HPDE6-E6E7 (cell line): ENCODE data around the gene MDGA2.
A peak's percentile ranks its signal among the peaks of the same experiment; 100 is the strongest.
"Not testable (repeated sequence)": the region's sequence is repeated elsewhere in the genome, so short reads cannot be mapped to it uniquely, and the experiment has no call there.

Source experiments
- DNase-seq: peaks from one replicate; pipeline ENCODE4 v3.0.0; 2011; ENCODE audit warnings: missing footprints; ENCODE audit errors: extremely low spot score

Gene MDGA2

DNA sequence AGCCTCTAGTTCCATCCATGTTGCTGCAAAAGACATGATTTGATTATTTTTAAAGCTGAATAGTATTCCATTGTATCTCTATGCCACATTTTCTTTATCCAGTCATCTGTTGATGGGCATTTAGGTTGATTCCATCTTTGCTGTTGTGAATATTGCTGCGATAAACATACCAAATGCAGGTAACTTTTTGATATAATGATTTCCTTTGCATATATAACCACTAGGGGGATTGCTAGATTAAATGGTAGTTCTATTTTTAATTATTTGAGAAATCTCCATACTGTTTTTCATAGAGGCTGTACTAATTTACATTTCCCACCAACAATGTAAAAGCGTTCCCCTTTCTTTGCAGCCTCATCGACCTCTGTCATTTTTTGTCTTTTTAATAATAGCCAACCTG is 342.5 kb downstream of the MDGA2 start:
- DNase-seq, result no peak

DNA sequence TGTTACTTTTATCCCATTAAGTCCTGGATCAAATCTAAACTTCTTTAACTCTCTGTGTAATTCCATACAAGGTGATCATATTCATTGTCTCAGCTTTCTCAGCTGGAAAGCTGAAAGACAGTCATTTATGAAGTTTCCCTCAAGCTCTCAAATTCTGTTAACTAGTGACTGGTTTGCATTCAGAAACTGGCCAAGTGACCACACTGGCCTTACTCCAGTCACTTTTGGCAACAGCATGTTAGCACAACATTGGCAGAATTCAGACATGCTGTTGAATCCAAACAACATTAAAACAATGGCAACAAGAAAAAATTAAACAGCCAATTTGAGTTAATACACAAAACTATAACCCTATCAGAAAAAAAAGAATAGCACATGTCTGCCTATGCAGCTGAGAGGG is 343.3 kb downstream of the MDGA2 start:
- no peak for DNase-seq

DNA sequence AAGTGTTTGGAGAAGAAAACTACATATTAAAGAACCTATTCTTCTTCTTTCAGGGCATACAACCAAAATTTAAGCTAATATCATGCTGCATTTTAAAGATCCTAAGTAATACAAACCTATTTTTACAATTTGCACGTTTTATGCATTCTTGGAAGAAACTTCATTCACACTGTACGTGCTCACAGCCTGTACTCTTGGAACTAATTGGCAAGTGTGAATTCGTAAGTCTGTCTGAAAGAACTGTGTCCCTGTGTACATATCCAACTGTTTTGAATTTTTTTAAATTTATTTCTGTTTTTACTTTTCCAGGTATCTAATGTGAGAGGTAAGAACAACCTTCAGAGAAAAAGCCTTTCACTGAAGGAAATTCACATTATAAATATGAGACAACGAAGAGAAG is 347.0 kb downstream of the MDGA2 start:
- DNase-seq, result no peak

DNA sequence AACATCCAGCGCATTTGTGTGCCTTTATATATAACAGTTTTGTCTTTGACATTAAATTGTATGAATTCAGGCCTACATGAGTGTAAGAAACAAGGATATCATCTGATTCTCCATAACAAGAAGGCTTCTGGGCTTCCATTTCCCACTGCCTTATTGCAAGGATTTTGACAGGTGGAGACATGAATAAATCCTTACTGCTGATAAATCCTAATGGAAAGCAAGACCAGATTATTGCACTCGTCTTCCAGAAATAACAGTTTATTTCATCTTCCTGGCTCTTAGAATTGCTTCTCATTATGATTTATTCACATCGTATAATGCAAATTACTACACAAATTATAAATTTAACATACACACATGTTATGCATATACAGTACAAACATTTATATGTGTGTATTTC is 348.1 kb downstream of the MDGA2 start:
- DNase-seq, result no peak

DNA sequence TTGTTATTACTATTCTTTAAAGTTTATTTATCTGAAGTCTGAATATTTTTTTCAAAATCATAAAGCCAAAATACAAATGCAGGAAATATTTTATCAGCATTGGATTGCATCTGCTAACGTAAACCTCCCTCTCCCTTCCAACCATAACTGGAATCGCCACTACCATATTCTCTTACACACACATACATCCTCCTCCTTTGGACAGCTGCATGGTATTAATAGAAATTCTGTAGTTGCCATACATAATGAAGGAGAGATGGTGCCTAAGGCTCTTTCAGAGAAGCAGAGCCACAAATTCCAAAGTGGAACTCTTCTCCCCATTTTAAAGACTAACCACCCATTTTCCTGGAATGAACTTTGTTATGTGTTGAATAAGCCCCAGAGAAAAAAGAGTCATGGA is 352.7 kb downstream of the MDGA2 start:
- no peak for DNase-seq

DNA sequence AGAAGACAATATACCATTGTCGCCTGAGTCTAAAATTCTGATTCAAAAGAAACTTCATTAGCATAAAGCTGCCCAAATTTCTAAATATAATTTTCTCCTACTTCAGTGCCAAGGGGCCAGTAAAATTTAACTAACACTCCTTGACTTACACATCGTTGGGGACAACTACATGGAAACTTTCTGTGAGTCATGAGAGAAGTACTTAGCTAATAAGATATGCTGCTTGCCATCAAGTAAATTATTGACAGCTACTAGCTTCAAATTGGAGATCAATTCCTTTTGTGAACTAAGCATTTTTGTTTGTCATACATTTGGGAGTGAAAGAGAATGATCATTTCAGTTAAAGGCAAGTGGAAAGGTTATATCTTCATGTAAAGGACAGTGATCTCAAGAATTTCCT is 373.3 kb downstream of the MDGA2 start:
- no peak for DNase-seq

DNA sequence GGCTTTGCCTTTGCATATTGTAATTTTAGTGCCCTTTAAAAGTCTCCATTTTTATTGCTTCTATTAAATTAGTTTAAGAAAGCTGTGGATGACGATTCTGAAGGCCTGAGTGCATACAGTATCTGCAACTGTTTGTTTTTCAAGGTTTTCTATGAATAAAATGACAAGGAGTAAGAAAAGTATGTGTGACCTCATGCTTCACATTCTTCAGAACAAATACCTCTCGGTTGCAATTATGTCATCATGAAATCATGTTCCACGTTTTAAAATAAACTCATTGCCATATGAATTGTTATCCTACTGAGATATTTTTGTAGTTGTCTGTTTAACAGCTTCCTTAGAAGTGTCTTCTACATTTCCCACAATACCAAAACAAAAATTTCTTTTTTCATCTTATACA is 374.6 kb downstream of the MDGA2 start:
- no peak for DNase-seq

DNA sequence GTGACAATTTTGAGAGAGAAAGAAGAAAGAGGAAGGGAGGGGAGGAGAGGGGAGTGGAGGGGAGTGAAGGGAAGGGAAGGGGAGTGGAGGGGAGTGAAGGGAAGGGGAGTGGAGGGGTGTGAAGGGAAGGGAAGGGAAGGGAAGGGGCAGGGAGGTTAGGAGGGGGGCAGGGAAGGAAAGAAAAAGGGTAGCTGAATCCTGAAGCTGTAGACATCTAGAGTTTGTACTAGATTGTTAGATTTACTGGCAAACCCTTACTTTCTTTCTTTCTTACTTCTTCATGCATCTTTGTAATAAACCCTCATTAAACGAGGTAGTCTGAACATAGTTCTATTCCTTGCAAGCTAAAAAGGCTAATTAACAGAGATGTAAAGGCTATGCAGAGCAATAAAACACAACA is 378.0 kb downstream of the MDGA2 start:
- no peak for DNase-seq

DNA sequence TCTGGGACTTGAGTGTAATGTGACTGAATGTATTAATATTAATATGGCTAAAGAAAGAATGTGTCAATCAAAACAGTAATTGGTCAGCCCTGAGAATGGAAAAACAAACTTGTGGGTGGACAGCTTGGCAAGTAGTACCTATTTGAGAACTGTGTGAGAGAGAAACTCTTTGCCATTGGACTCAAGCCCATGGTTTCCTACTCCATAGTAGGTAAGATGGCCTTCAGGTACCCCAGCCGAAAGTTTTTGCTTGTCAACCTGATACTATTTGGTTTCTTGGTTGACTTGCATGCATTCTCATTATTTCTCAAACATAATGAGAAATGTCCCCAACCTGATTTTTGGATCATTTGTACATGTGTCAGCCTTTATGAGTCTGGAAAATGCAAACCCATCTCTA is 391.1 kb downstream of the MDGA2 start:
- DNase-seq, result no peak

DNA sequence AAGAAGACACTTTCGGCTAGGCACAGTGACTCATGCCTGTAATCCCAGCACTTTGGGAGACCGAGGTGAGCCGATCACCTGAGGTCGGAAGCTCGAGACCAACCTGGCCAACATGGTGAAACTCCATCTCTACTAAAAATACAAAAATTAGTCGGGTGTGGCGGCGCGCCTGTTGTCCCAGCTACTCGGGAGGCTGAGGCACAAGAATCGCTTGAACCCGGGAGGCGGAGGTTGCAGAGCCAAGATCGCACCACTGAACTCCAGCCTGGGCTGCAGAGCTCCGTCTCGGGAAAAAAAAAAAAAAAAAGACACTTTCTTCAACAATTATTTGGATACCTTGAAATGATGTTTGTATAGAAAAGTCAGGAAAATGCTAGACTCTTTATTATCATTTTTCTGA is 393.6 kb downstream of the MDGA2 start:
- DNase-seq, result not testable (repeated sequence)

DNA sequence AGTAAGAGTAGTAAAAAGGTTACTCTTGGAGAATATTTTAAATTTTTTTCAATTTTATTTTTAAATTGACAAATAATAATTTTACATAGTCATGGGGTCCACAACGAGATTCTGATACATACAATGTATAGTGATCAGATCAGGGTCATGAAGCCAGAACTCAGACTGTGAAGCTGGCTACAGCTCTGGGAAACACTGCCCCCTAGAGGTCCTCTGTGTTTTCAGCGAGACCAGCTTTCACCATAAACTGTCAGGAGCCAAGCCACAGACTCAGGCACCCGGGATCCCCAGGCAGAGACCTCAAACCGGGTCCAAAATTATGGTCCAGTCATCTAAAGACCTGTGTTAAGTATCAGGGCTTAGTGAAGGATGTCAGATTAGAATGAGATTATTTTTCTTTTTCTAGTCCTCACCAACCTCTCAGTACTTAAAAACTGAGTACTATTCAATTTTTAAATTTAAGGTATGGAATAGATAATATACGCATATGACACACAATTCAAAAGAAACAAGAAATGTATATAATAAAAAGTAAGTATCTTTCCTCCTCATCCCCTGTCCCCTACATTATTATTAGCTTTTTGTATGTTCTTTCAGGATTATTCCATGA is 397.1 kb downstream of the MDGA2 start:
- DNase-seq, result peak; percentile 9

DNA sequence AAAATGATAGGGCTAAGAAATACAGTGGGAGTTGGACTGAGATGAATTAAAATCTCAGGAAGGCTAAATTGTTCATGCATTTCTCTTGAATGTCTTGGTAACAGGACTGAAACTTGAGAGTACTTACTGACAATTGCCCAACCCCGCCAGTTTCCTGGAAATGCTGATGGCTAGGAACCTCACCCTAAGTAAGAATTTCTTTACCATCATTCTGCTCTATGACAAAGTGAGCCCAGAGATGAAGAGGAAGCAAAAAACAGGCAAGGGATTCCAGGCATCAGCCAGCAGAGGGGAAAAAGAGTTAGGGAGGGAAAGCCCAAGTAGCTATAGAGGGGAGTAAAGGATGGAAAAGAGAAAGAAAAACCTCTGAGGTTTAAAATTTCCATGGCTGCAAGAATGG is 397.7 kb downstream of the MDGA2 start:
- DNase-seq, result no peak

DNA sequence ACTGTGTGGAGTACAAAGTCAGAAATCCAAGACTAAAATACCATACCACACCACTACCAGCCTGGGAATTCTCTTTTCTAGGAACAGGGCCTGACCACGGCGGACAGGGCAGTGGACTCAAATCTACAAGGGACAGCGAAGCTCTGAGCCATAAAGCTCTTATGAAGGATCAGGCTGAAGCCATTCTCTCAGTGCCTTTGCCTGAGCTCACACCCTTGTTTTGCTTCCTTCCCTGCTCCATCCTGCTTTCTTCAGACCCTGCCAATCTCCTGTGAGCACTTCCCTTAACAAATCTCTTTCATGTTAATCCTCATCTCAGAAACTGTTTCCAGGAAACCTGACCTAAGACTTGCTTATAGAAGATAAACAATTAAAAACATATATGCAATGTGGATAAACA is 398.5 kb downstream of the MDGA2 start:
- DNase-seq, result no peak

DNA sequence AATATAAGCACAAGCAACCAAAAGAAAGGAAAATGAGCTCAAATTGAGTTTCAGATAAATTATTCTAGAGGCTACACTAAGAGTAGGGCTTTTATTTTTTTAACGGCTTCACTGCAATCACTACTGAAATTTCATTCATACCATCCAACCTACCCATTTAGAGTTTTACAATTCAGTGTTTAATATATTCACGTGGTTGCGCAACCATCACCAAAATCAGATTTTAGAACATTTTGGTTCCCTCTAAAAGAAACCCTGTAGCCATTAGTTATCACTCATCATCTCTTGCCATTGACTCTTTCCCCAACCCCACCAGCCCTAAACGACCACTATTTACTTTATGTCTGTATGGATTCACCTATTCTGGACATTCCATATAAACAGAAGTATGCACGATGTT is 401.5 kb downstream of the MDGA2 start:
- DNase-seq, result no peak

DNA sequence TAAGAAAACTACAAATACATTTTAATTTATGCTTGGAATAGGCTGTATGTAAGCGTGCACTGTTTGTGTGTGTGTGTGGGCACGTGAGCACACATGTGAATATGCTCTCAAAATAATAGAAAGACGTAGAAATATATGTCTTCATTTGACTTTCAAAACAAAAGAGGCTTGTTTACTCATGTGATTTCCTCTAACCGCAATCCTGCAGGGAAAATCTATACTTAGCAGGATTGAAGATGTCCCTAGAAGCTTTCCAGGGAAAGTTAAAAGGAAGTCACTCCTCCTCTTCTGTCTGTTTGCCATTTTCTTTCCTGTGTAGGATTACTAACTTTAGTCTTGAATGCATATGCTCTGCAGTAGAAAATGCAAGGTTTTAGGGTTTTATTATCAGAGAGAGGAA is 404.7 kb downstream of the MDGA2 start:
- no peak for DNase-seq

DNA sequence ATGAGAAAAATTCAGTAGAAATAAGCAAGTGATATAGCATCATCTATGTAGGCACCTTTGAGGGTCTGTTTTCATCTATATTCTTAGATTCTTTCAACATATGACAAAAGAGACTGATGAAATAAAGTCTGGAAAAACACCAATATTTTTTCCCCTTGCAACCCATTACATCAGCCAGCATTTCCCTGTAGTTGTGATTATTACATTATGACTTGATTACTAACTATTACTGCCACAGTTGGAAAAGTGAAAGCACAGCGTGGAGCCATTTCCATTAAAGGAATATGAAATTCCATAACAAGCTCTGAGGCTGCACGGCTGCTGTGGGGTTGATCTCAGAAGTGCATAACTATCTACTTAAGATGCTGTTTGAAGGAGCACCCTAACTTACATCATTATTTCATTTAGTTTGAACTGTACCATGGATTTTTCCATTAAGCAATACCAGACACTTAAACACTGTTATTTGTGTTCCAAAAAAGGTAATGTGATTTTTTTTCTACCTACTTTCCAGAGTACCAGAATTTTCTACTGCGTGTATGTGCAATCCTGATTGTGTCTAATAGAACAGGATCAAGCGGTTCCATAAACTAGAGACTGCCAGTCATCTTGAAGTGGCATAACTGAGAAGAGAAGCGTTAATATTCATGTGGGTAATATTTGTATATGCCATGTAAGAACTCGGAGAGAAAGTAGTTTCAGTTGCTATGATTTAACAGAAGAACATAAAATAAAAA is 405.5 kb downstream of the MDGA2 start:
- DNase-seq, result no peak

DNA sequence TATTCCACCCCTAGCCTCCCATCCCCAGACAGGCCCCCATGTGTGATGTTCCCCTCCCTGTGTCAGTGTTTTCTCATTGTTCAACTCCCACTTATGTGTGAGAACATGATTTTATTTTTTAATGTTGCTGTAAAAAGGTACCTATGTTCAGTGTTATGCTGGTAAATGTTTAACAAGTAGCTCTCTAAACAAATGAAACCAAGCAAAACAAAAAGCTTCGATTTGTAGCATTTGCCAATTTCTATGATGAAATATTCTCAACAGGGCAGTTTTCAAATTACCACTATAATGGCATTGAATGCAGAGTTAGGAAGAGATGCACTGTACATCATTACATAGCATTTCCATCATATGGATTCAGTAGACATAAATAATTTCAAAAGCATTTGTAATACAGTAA is 410.6 kb downstream of the MDGA2 start:
- no peak for DNase-seq

DNA sequence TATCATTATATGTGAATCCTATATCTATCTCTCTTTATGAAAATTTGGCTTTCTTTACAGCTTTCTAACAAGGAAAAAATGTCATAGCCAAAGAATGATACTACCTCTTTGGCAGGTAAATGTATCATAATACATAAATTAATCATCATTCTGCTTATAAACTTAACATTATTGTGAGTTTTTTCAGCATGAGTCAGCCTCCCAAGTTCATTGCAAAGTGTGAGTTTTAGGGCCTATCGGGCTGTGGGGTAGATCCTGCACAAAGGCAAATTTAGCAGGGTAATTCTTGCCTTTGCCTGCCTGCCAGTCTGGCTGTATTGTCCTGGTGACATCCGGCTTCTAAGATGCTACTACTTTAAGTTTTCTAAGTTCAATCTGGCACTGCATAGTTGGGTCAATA is 412.6 kb downstream of the MDGA2 start:
- DNase-seq, result peak; percentile 1

DNA sequence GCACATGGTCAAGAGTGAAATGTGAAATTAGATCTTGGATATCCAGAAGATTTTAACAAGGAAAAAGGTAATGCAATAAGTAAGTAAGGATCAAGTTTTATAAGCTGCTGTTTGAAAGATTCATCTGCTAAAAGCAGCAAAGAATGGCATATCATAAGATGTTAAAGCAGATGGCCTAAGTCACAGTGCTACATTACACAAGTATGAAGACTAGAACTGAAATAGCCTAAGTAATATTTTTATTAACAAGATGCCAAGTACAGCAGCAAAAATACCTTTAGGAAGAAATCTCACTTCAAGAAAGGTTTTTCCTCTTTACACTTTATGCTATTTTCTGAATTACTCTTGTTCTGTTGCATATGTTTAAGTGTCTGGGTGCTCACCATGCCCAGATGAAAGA is 414.1 kb downstream of the MDGA2 start:
- DNase-seq, result no peak

DNA sequence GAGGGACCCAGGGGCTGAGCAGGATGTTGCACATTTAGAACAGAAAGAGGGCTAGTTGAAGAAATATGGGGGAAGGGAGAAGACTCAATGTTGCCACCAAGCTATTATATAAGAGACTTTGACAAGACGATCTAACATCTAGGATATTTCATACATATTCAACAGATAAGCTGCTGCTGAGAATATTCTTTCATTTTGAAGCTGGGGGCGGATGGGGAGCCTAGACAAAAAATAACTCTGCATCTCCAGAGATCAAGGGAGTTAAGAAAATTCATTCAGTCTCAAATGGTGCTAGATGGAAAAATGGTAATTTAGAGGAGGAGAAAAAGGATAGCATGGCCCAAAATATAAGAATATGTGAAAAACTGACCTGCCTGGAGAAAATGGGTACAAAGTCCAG is 415.6 kb downstream of the MDGA2 start:
- no peak for DNase-seq

DNA sequence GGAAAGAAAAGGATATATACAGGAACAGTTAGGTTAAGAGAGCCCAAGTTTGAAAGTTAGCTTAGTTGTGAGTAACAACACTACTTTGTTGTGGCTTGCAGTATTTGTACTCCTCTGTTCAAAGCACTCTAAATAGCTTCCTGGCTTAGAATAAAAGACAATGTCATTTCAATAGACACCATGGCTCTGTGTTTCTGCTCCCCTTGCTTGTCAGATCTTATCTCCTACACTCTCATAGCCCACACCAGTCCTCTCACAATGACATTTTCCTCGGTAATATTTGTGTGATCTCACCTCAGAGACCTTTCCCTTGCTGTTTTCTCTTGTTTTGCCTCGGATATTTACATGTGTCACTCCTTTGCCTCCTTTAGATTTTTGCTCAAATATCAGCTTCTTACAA is 418.4 kb downstream of the MDGA2 start:
- no peak for DNase-seq

DNA sequence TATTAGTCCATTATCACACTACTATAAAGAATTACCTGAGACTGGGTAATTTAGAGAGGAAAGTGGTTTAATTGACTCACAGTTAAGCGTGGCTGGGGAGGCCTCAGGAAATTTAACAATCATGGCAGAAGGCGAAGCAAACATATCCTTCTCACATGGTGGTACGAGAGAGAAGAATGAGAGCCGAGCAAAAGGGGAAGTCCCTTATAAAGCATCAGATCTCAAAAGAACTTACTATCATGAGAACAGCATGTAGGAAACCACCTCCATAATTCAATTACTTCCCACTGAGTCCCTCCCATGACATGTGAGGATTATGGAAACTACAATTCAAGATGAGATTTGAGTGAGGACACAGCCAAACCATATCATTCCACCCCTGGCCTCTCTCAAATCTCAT is 422.6 kb downstream of the MDGA2 start:
- no peak for DNase-seq

DNA sequence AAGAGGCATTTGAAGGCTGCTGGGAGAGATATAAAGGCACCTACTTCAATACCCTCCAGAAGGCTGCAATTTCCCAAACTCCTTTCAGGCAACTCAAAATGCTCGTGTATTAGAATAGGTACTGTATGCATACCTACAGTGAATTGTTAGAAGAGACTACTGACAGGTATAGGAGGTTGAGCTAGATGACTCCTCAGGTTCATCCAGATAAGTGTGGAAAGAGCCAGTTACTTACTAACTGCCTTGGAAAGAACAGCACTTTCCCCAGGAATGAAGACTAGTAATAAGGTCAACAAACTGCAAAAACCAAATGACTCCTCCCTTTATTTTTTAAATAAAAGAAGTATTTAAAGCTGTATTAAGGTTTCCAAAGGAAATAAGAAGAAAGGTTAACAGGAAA is 429.0 kb downstream of the MDGA2 start:
- no peak for DNase-seq

DNA sequence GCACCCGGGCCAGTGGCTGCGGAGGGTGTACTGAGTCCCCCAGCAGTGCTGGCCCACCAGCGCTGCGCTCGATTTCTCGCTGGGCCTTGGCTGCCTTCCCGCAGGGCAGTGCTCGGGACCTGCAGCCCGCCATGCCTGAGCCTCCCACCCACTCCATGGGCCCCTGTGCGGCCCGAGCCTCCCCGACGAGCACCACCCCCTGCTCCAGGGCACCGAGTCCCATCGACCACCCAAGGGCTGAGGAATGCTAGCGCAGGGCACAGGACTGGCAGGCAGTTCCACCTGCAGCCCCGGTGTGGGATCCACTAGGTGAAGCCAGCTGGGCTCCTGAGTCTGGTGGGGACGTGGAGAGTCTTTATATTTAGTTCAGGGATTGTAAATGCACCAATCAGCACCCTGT is 432.8 kb downstream of the MDGA2 start:
- DNase-seq, result not testable (repeated sequence)
